Gastroesophageal sphincter (tissue), 4 donors: ENCODE measurements around the gene ATP5IF1. TPM values are rescaled to one million over a fixed set of nuclear protein-coding genes. Genes with fewer than 3 reads are reported as not detected.
A peak's percentile ranks its signal among the peaks of the same experiment; 100 is the strongest.

Experiments
- ATAC-seq: fragments of 150-250 bp; one replicate; pipeline ENCODE4 v1.9.1; 2016; ENCODE audit warnings: mild to moderate bottlenecking, moderate library complexity
- H3K27ac ChIP-seq, 4 donors: fragments of 200-600 bp; sonication (generic) in 3 of 4; 1 replicate in 3 of 4; 2 replicates in 1 of 4; pipeline ENCODE4 v1.5.1; 2016 to 2019
- H3K27me3 ChIP-seq: fragments of 200-600 bp; sonication (generic); one replicate; pipeline ENCODE4 v1.5.1; 2019
- H3K36me3 ChIP-seq, 2 donors: fragments of 200-600 bp; sonication (generic); one replicate each; pipeline ENCODE4 v1.5.1; 2019; ENCODE audit warnings: control low read depth in 1 of 2
- H3K4me1 ChIP-seq, 3 donors: fragments of 200-600 bp; sonication (generic); 1 replicate in 2 of 3; 2 replicates in 1 of 3; pipeline ENCODE4 v1.5.1; 2016 to 2019; ENCODE audit warnings: control low read depth in 2 of 3
- H3K4me3 ChIP-seq, 2 donors: fragments of 200-600 bp; sonication (generic); one replicate each; pipeline ENCODE4 v1.5.1; 2019; ENCODE audit warnings: mild to moderate bottlenecking in 1 of 2, moderate library complexity in 1 of 2
- H3K9me3 ChIP-seq, 3 donors: fragments of 200-600 bp; sonication (generic); one replicate each; pipeline ENCODE4 v1.5.1; 2017 to 2019; ENCODE audit warnings: control low read depth in 2 of 3
- EP300 ChIP-seq: sonication (generic); formaldehyde crosslinking; IDR thresholded peaks from one replicate; pipeline ENCODE4 v1.6.1; 2017; ENCODE audit warnings: antibody characterized with exemption, mild to moderate bottlenecking
- POLR2A ChIP-seq, 2 donors: fragments of 450-650 bp; IDR thresholded peaks; one replicate each; pipeline ENCODE4 v1.6.1; 2017; ENCODE audit warnings: antibody characterized with exemption in 2 of 2, mild to moderate bottlenecking in 2 of 2, moderate library complexity in 1 of 2
- POLR2AphosphoS5 ChIP-seq: sonication (generic); formaldehyde crosslinking; IDR thresholded peaks from one replicate; pipeline ENCODE4 v1.6.1; 2017; ENCODE audit warnings: antibody characterized with exemption
- WGBS, 2 donors: methylation state at CpG; one replicate each; pipeline ENCODE4 v1.1.5; 2018; ENCODE audit warnings: low coverage in 1 of 2; 5-methylcytosine and 5-hydroxymethylcytosine counted together
- total RNA-seq, 4 donors: library from RNA; depleted of rRNA; stranded (reverse); fragments of >200 nt; gene quantifications; one replicate each; pipeline ENCODE4 v1.1.0, GENCODE V29; 2016
- TF ChIP-seq, protein P1 (sequence below), 4 experiments: fragments of 200-600 bp in 2 of 4; fragments of 450-650 bp in 2 of 4; sonication (generic) in 1 of 4; IDR thresholded peaks; one replicate each; pipeline ENCODE4 v1.5.1; 2017 to 2019; ENCODE audit warnings: antibody characterized with exemption in 4 of 4, mild to moderate bottlenecking in 2 of 4, moderate library complexity in 2 of 4

Gene ATP5IF1
- total RNA-seq, 4 donors from 2014 or later: 125 to 266 (median 157) TPM

DNA sequence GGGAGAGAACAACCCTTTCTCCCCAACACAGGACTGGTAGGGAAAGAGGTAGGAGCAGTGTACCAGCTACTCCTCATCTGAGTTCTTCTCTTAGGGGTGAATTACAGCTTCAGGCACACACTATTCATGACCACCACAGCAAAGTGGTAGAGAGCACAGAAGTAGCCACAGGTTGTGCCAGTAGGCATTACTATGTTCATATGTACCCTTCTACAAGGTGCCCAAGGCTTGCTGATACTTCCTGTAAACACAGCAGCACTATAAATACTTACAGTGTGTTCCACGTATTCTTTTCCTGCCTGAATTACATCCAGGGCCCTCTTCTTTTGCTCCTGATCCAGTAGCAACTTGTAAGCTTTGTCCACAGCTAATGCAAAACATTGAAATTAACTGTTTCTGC is 26.2 kb upstream of the ATP5IF1 start:
- H3K27me3 ChIP-seq: no peaks in the 10 kb centered on the region
- no peaks in the 10 kb centered on the region for H3K9me3 ChIP-seq
- ATAC-seq: no peak
- no peak overlapping the region for H3K4me3 ChIP-seq
- H3K27ac ChIP-seq: no peak overlapping the region
- no peaks in the 10 kb centered on the region for H3K4me1 ChIP-seq
- no peak for TF ChIP-seq EP300
- TF ChIP-seq, protein P1, sequence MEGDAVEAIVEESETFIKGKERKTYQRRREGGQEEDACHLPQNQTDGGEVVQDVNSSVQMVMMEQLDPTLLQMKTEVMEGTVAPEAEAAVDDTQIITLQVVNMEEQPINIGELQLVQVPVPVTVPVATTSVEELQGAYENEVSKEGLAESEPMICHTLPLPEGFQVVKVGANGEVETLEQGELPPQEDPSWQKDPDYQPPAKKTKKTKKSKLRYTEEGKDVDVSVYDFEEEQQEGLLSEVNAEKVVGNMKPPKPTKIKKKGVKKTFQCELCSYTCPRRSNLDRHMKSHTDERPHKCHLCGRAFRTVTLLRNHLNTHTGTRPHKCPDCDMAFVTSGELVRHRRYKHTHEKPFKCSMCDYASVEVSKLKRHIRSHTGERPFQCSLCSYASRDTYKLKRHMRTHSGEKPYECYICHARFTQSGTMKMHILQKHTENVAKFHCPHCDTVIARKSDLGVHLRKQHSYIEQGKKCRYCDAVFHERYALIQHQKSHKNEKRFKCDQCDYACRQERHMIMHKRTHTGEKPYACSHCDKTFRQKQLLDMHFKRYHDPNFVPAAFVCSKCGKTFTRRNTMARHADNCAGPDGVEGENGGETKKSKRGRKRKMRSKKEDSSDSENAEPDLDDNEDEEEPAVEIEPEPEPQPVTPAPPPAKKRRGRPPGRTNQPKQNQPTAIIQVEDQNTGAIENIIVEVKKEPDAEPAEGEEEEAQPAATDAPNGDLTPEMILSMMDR (IDR thresholded peaks at IDR 0.05): no peak
- TF ChIP-seq POLR2AphosphoS5: no peak
- TF ChIP-seq POLR2A (IDR thresholded peaks at IDR 0.05): no peak
- peaks cover 0 to 87% of the 10 kb centered on the region in 2 donors for H3K36me3 ChIP-seq
- WGBS, 2 donors: 54 to 60% methylated on average over 1 of the region's 1 CpG

DNA sequence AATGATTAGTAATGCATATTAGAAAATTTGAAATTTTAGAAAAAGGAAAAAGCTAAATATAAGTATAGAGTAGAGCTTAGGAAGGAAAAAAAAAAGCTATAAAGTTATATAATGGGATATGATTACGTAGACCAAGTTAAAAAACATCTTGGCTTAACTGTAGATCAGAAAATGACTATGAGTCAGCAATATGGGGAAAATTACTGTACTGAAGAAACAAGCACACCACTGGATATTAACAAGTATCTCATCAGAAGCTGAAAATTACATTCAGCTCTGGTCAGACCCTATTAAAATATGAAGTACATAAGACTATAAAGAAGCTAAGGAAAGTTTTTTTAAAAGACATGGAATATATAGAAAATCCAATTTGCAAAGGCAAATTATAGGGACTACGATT is 22.6 kb upstream of the ATP5IF1 start:
- peaks cover 0 to 77% of the 10 kb centered on the region in 2 donors for H3K36me3 ChIP-seq
- no peaks in the 10 kb centered on the region for H3K9me3 ChIP-seq
- no peak for ATAC-seq
- H3K27ac ChIP-seq: no peak overlapping the region
- H3K27me3 ChIP-seq: no peaks in the 10 kb centered on the region
- no peaks in the 10 kb centered on the region for H3K4me1 ChIP-seq
- H3K4me3 ChIP-seq: no peak overlapping the region
- no peak for TF ChIP-seq POLR2A (IDR thresholded peaks at IDR 0.05)
- WGBS, 2 donors: 65 to 82% methylated on average over 1 to 2 of the region's 2 CpGs

GRCh38 chr1:28229089-28229488 is 6.8 kb upstream of the ATP5IF1 start:
- TF ChIP-seq, protein P1 (IDR thresholded peaks at IDR 0.05): no peak
- no peak for TF ChIP-seq EP300
- TF ChIP-seq POLR2A (IDR thresholded peaks at IDR 0.05): no peak
- no peak for TF ChIP-seq POLR2AphosphoS5
- ATAC-seq: no peak
- Histone ChIP-seq H3K9me3 (no peaks in the 10 kb centered on the region), H3K27ac (no peak overlapping the region), H3K4me3 (no peak overlapping the region), H3K27me3 (no peaks in the 10 kb centered on the region), H3K4me1 (peaks cover 0 to 42% (median 16%) of the 10 kb centered on the region in 3 donors), H3K36me3 (peaks cover 0 to 64% of the 10 kb centered on the region in 2 donors)

GRCh38 chr1:28229996-28230395 is 5.9 kb upstream of the ATP5IF1 start:
- peaks cover 0 to 55% of the 10 kb centered on the region in 2 donors for H3K36me3 ChIP-seq
- TF ChIP-seq POLR2A (IDR thresholded peaks at IDR 0.05) (no peak), EP300 (no peak), POLR2AphosphoS5 (no peak)
- TF ChIP-seq, protein P1 (IDR thresholded peaks at IDR 0.05): no peak
- H3K4me1 ChIP-seq: peaks cover 0 to 45% (median 16%) of the 10 kb centered on the region in 3 donors
- H3K4me3 ChIP-seq: no peak overlapping the region
- no peaks in the 10 kb centered on the region for H3K9me3 ChIP-seq
- no peak overlapping the region for H3K27ac ChIP-seq
- 72 to 81% methylated on average over 2 of the region's 2 CpGs for WGBS, 2 donors
- H3K27me3 ChIP-seq: no peaks in the 10 kb centered on the region
- ATAC-seq: no peak

DNA sequence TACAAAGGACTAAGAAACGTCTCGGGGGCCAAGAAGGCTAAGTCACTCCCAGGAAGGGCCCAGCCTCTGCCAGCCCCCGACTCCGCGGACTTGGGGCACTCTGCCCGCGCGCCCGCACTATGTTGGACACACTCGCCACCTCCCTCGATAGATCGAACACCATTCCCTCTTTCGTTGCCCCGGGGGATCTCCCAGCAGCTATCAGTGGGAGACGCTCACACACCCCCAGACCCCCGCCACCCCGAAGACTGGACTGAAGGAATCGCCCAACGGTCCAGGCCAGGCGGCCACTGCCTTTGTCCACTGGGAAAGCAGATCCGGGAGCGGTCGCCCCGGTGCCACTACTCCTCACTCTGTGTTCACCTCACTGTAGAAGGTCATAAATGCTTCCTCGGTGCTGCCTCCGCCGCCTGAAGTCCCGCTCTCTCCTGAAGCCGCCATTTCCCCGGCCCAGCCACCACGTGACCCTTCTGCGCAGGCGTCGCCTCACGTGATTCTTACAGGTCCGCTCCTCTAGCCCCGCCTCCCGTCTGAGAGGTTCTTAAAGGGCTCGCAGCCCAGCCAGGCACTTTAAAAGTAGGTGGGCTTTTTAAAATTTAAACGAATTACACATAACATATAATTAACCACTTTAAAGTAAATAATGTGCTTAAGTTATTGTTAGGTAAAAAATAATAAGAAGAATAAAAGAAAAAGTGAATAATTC is 3.2 kb upstream of the ATP5IF1 start, which contains the start of gene DNAJC8:
DNAJC8 (minus strand) TSS at position 472 of the 706 bp plus-strand sequence; CDS start at position 441, 31 bp downstream.
- H3K9me3 ChIP-seq: no peaks in the 10 kb centered on the region
- peak; percentile 66 for ATAC-seq
- no peaks in the 10 kb centered on the region for H3K27me3 ChIP-seq
- peaks cover 0 to 28% of the 10 kb centered on the region in 2 donors for H3K36me3 ChIP-seq
- WGBS, 2 donors: 0% methylated on average over 8 to 16 of the region's 40 CpGs
- H3K4me3 ChIP-seq: peak within 1 kb of the TSS; percentile 62 to 94
- H3K4me1 ChIP-seq: peaks cover 6 to 64% (median 26%) of the 10 kb centered on the region in 3 donors
- TF ChIP-seq EP300: no peak
- TF ChIP-seq POLR2A (IDR thresholded peaks at IDR 0.05): peak; percentile 48 to 66
- peak; percentile 85 for TF ChIP-seq POLR2AphosphoS5
- H3K27ac ChIP-seq: peak within 1 kb of the TSS; percentile 31 to 90 (median 88)

- 51 to 56% methylated on average over 9 to 12 of the region's 14 CpGs for WGBS, 2 donors
Measured at GRCh38 chr1:28233264-28233606, 2.7 kb upstream of the ATP5IF1 start.

More at GRCh38 chr1:28233264-28233606, 2.7 kb upstream of the ATP5IF1 start:
- ATAC-seq: no peak
- H3K27ac ChIP-seq: peak overlapping the region in 3 of 4 donors; percentile 87 to 90 (median 89)
- H3K27me3 ChIP-seq: no peaks in the 10 kb centered on the region
- no peaks in the 10 kb centered on the region for H3K9me3 ChIP-seq
- peaks cover 6 to 70% (median 26%) of the 10 kb centered on the region in 3 donors for H3K4me1 ChIP-seq
- TF ChIP-seq, protein P1 (IDR thresholded peaks at IDR 0.05): no peak
- TF ChIP-seq EP300 (no peak), POLR2AphosphoS5 (no peak)
- peaks cover 0 to 23% of the 10 kb centered on the region in 2 donors for H3K36me3 ChIP-seq
- peak overlapping the region; percentile 62 to 94 for H3K4me3 ChIP-seq
